A549 (cell line): ENCODE results near the gene MYO1E.

ENCODE experiments used
- BHLHE40 ChIP-seq: IDR thresholded peaks from 2 replicates; pipeline ENCODE4 v1.6.1; 2012; ENCODE audit warnings: low read depth, low read length, inconsistent platforms
- CEBPB ChIP-seq, 2 experiments: fragments of >200 bp in 1 of 2; sonication (Bioruptor Twin) in 1 of 2; formaldehyde crosslinking in 1 of 2; IDR thresholded peaks; 2 replicates each; pipeline ENCODE4 v1.6.1; 2012 to 2016
- CTCF ChIP-seq: fragments of >200 bp; sonication (Bioruptor Twin); formaldehyde crosslinking; IDR thresholded peaks from 3 replicates; pipeline ENCODE4 v1.5.1; 2016
- FOSL2 ChIP-seq, 2 experiments: fragments of 450-650 bp in 1 of 2; fragments of >200 bp in 1 of 2; sonication (Bioruptor Twin) in 1 of 2; formaldehyde crosslinking; IDR thresholded peaks; 2 replicates each; pipeline versions ENCODE4 v1.5.0 to v1.6.1; 2016 to 2020; ENCODE audit warnings: mild to moderate bottlenecking in 1 of 2, moderate library complexity in 1 of 2
- MAX ChIP-seq: IDR thresholded peaks from 2 replicates; pipeline ENCODE4 v1.6.1; 2012
- RAD21 ChIP-seq, 2 experiments: fragments of >200 bp in 1 of 2; sonication (Bioruptor Twin) in 1 of 2; formaldehyde crosslinking in 1 of 2; IDR thresholded peaks in 1 of 2; conservative IDR thresholded peaks in 1 of 2; 2 replicates in 1 of 2; 3 replicates in 1 of 2; pipeline ENCODE4 v1.6.1; 2012 to 2018; ENCODE audit warnings: inconsistent platforms in 1 of 2

GRCh38 chr15:59191855-59192237 lies 180.8 kb downstream of the MYO1E start:
- TF ChIP-seq MAX (peak; percentile 63), RAD21 (conservative IDR thresholded peaks at IDR 0.05 in 1 of 2, IDR thresholded peaks at IDR 0.05 in 1 of 2) (peak; percentile 11 to 36; a peak in 2 of 5 replicates), CTCF (no peak), FOSL2 (IDR thresholded peaks at IDR 0.05) (peak; percentile 85), FOSL2 (CRISPR knock-in tag; IDR thresholded peaks at IDR 0.05) (peak; percentile 76), CEBPB (IDR thresholded peaks at IDR 0.05) (peak; percentile 79 to 95), BHLHE40 (no peak)
